NOMO-1 treated with DMSO at 0.1 percent for 48 hours (cell line): ENCODE results near the gene STUB1.
"Not testable (repeated sequence)": the region's sequence is repeated elsewhere in the genome, so short reads cannot be mapped to it uniquely, and the experiment has no call there.

Experiments
- DNase-seq: peaks from one replicate; lab custom pipeline; 2025; ENCODE audit not compliant: unreplicated experiment; lab: John Stamatoyannopoulos, UW

The STUB1 gene

DNA sequence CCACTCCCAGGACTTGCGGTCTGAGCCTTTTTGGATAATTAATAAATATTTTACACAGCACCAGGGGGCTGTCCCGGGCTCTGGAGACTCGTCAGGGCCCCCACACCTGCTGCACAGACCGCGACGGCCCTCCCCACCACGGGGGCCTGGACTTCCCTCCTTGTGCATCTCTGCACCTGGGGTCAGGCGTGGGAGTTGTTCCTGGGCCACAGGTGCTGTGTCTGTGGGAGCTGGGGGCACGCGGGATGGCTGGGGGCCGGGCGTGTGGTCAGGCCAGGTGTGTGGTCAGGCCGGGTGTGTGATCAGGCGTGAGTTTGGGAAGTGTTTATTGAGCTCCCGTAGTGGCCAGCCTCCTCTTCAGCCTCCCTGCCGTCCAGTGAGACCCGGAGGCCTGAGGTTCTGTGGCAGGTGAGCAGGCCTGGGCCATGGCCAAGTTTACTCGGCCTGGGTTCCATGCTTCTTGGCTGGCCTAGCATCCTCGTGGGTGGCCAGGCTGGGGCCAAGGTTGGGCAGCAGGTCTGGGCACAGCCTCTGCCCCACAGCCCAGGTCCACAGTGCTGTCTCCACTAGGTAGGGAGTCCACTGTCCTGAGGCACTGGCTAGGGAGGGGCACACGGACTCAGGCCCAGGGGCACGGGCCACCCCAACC, 1.9 kb upstream of the STUB1 start:
- no peak for DNase-seq

GRCh38 chr16:678858-679813, 1.1 kb upstream of the STUB1 start:
- DNase-seq: peak; percentile 49

GRCh38 chr16:680625-680945, 375 bp downstream of the STUB1 start:
- DNase-seq: no peak

DNA sequence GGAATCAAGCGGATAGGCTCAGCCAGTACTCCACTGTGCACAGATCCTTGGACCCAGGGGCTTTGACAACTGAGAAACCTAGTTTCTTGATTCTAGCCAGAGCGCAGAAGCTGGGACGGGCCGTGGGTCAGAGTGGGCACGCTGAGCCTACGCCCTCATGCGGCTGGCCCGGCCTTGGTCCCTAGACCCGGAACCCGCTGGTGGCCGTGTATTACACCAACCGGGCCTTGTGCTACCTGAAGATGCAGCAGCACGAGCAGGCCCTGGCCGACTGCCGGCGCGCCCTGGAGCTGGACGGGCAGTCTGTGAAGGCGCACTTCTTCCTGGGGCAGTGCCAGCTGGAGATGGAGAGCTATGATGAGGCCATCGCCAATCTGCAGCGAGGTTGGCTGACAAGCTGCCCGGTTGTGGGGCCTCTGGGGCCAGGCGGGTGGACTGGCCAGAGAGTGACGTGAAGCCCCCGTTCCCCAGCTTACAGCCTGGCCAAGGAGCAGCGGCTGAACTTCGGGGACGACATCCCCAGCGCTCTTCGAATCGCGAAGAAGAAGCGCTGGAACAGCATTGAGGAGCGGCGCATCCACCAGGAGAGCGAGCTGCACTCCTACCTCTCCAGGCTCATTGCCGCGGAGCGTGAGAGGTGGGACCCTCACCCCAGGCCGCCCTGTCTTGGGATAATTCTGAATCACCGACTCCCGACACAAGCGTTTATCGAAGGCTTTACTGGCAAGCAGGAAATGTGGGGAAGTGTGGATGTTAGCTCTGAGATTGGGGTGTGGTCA, 946 bp downstream of the STUB1 start:
- peak; percentile 34 for DNase-seq

- no peak for DNase-seq
Observed at GRCh38 chr16:681746-682427, 1.7 kb downstream of the STUB1 start.

- DNase-seq: no peak
Observed at GRCh38 chr16:682493-683395, 2.5 kb downstream of the STUB1 start.

DNA sequence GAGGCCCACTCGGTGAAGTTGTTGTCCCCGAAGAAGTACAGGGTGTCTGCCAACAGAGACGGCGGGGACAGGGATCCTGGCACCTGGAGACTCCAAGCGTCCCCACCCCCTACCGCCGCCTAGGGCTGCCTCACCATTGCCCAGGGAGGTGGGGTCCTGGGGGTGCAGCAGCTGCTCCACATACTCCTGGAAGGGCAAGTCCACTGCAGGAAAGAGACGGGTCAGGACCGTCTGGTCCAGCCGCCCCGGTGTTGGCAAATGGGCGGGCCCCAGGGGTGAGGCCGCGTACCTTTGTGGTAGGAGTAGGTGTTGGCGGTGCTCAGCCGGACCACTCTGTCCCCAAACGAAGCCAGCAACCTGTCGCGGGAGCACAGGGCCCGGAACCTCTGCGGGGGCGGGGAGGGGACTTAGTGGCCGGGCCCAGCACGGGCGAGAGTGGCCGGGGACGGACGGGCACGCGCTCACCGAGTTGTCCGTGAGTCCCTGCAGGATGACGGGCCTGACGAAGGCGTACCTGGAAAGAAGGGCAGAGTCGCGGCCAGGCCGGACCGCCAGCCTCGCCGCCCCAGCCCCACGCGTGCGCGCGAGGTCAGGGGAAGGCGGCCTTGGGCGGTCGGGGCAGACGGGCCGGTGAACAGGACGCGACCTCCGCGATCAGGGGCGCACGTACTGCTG, 3.3 kb downstream of the STUB1 start:
- DNase-seq: no peak

DNA sequence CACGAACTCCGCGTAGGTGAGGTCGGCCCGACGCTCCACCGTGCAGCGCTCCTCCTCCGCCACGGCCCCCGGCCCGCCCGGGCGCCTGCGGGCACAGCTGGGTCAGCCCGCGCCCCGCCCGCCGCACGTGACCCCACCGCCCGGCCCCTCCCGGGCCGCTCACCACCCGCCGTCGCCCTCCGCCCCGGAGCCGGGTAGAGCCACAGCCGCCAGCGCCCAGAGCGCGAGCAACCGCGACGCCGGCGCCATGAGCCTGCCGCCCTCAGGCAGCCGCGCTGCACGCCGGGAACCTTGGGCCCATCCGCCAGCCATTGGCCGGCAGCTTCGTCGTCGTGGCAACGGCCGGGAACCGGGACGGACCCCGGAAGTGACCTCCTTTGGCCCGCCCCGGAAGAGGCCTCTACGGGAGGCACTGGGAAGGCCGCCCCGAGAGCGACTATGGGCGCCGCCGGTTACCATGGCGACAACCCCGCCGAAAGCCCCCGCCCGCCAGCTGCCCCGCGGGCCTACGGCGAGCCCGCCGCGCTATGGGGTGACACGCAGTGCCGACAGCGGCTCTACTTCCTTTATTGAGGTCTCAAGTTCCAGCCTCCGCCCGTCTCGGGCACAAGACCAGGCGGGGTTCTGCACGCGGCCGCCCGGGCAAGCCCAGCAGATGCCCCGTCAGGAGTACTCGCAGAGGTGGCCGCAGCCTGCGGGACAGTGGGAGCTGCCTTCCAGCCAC, 4.0 kb downstream of the STUB1 start, which contains the start of gene JMJD8:
JMJD8 (minus strand) TSS at position 264 of the 724 bp plus-strand sequence; CDS start at position 249, 15 bp downstream.
- peak; percentile 88 for DNase-seq

- no peak for DNase-seq
Observed at GRCh38 chr16:684961-685696, 4.9 kb downstream of the STUB1 start.

- no peak for DNase-seq
Observed at GRCh38 chr16:685967-686366, 5.8 kb downstream of the STUB1 start.

DNA sequence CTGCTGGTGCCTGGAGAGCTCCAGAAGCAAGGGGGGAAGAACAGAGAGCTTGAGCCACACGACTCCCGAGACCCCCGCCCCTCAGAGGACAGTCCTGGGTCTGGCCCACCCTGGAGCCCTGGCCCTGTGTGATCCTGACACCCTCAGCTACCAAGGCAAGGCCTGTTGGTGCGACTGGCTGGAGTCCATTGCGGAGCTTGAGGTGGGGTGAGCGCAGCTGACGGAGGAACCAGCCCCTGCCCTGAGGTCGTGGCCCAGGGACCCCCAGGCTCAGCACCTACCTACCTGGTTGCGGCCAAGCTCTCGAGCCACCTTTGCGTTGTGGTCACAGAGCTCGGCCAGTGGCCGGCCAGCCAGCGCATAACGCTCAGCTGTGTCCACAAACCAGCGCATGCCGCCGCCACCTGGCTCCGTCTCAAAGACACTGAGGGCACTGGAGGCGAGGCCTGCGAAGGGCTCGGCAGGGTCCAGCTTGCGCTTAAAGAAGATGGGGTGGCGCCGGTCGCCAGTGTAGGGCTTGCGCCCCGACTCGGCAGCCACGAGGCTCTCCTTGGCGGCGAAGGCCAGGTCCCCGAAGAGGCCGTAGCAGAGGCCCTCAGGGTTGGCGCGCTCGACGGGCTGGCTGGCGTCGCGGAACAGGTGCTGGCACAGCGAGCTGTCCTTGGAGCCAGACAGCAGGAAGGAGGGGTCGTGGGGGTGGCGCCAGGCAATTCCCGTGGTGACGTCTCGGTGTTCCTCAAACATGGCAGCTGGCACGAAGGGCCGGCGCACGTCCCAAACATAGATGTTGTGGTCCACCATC, 6.5 kb downstream of the STUB1 start:
- DNase-seq: no peak

- no peak for DNase-seq
Observed at GRCh38 chr16:687499-687898, 7.3 kb downstream of the STUB1 start.

DNA sequence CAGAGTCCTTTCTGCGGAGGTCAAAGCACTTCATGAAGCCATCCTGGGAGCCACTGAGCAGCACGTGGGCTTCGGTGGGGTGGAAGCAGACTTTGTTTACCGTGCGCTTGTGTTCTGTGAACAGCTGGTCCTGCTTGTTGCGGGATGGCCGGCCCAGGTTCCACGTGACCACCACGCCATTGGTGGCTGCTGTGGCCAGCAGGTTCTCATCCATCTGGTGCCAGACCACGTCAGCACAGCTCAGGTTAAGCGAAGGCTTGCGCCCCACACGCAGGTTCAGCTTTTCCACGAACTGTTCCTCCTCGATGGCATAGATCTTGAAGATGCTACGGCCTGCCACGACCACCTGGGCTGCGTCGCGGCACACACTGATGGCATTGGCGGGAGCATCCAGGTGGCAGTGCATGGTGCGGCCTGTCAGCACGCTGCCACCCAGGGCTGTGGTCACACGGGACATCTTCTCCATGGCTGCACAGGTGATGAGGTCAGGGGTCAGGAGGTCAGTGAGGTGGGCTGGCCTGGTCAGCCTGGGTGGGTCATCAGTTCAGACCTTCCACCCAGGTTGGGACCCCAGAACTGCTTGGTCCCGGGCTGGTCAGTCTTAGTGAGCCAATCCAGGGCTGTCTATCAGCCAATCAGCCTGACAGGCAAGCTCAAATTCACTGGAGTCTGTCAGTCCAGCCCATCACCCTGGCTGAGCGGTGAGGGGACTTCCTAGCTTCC, 9.1 kb downstream of the STUB1 start:
- DNase-seq: no peak

DNA sequence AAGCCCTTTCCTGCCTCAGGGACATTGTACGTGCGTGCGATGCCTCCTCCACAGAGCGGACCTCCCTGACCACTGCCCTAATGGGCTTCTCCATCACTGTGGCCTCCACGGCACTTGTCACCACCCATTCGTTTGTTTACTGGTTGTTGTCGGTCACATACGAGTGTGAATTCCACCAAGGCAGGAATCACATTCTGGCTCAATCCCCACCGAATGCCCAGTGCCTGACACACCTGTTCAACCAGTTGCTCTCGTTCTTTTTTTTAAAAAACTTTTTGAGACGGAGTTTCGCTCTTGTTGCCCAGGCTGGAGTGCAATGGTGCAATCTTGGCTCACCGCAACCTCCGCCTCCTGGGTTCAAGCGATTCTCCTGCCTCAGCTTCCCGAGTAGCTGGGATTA, 11.0 kb downstream of the STUB1 start:
- not testable (repeated sequence) for DNase-seq

- DNase-seq: no peak
Observed at GRCh38 chr16:692356-693108, 12.3 kb downstream of the STUB1 start.

GRCh38 chr16:693364-693763, 13.2 kb downstream of the STUB1 start:
- no peak for DNase-seq
